Kidney (tissue), 14 donors: ENCODE data around the gene FMO3. TPM values are rescaled to one million over a fixed set of nuclear protein-coding genes. Genes with fewer than 3 reads are reported as not detected.
A peak's percentile ranks its signal among the peaks of the same experiment; 100 is the strongest.

Experiments
- DNase-seq, 5 donors: peaks; one replicate each; pipeline ENCODE4 v3.0.0-alpha.2; 2013 to 2020
- FAIRE-seq: peaks from 2 replicates; lab custom pipeline; 2012; peaks lifted over from hg19 to GRCh38; lab: Jason Lieb, UNC
- H3K27ac ChIP-seq, 2 donors: one replicate each; pipeline ENCODE4 v1.7.0; 2013; ENCODE audit warnings: low read depth in 2 of 2, low read length in 2 of 2, inconsistent platforms in 1 of 2
- H3K27me3 ChIP-seq: one replicate; pipeline ENCODE4 v1.7.1; 2013; ENCODE audit warnings: low read length, inconsistent platforms; ENCODE audit not compliant: control insufficient read depth, insufficient read depth
- H3K36me3 ChIP-seq, 3 donors: one replicate each; pipeline versions ENCODE4 v1.7.0 to v1.7.1; 2013; ENCODE audit warnings: low read length in 3 of 3, control low read depth in 1 of 3, inconsistent platforms in 1 of 3; ENCODE audit not compliant: insufficient read depth in 3 of 3, control insufficient read depth in 2 of 3
- H3K4me1 ChIP-seq, 3 donors: one replicate each; pipeline versions ENCODE4 v1.7.0 to v1.7.1; 2013; ENCODE audit warnings: low read length in 3 of 3, inconsistent platforms in 1 of 3, low read depth in 1 of 3; ENCODE audit not compliant: control insufficient read depth in 2 of 3, insufficient read depth in 2 of 3
- H3K4me3 ChIP-seq, 3 donors: one replicate each; pipeline versions ENCODE4 v1.7.0 to v1.8.1; 2013; ENCODE audit warnings: low read length in 3 of 3, control low read depth in 1 of 3, inconsistent platforms in 1 of 3
- H3K9ac ChIP-seq, 3 donors: one replicate each; pipeline versions ENCODE4 v1.7.0 to v1.7.1; 2013; ENCODE audit warnings: low read length in 3 of 3, control low read depth in 1 of 3, inconsistent platforms in 1 of 3
- H3K9me3 ChIP-seq, 3 donors: one replicate each; pipeline versions ENCODE4 v1.7.0 to v1.7.1; 2013; ENCODE audit warnings: low read length in 3 of 3, control low read depth in 1 of 3, inconsistent platforms in 1 of 3; ENCODE audit not compliant: control insufficient read depth in 2 of 3, insufficient read depth in 1 of 3
- CTCF ChIP-seq: IDR thresholded peaks from 3 replicates; pipeline ENCODE4 v1.5.1; 2012; ENCODE audit warnings: mild to moderate bottlenecking, moderate library complexity, borderline replicate concordance; ENCODE audit not compliant: insufficient read depth; ENCODE audit errors: extremely low read depth
- intact Hi-C: fragments of 100-400 bp; cut with DNase I; formaldehyde crosslinking; loops from one replicate; pipeline ENCODE4 v1.11.1; 2022
- polyA plus RNA-seq: library from polyadenylated mRNA; stranded (reverse); fragments of 350-450 nt; fragmentation: Illumina TruSeq; extraction: RNeasy Lipid Tissue Mini Kit (QIAGEN cat#74804); gene quantifications from one replicate; pipeline ENCODE4 v1.2.3, GENCODE V29; 2014; ENCODE audit warnings: low read depth, low replicate concordance; ENCODE audit not compliant: insufficient read depth
- total RNA-seq: library from RNA; stranded (reverse); fragmentation: NEBNext Ultra II Directional; extraction: Animal tissue kit (Norgen Biotek cat#: 25700); gene quantifications from one replicate; pipeline ENCODE4 v1.2.1, GENCODE V29; 2021
- donor health status: control.
- donor health status: control.
- donor health status: control.
- donor health status: control.
- donor health status: control.
- donor health status: DM: yes; HTN: yes; CAD: no.
- donor health status: Normal renal cell carcinoma (clear cell type).

The FMO3 gene
- total and polyA plus RNA-seq, 2 donors from 2014 or later: 7.7 to 19.3 TPM

DNA sequence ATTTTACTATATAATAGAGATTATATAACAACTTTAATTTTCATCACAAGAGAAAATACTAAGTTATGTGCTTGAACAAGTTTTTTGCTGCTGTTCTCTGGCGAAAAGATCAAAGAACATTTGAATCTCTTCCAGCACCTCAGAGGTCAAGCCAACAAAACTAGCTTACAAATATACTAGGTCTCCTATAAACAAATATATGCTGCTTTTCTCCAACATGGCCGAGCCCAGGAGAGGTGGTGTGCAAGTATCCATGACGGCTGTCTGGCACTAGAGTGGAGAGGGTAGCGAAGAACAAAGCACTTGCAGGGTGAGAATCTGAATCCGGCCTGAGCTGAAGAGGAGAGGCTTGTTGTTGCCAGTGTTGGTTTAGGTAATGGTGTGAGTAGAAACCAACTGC, 7.5 kb upstream of the FMO3 start:
- DNase-seq: peak in 1 of 5 donors; percentile 13
- H3K4me3 ChIP-seq: no peak overlapping the region
- peaks cover 0 to 27% (median 10%) of the 10 kb centered on the region in 3 donors for H3K4me1 ChIP-seq
- H3K36me3 ChIP-seq: no peaks in the 10 kb centered on the region
- intact Hi-C loops: no loop called here
- FAIRE-seq: no peak
- no peaks in the 10 kb centered on the region for H3K27me3 ChIP-seq
- H3K27ac ChIP-seq: peak overlapping the region in 1 of 2 donors; percentile 2
- no peak overlapping the region for H3K9ac ChIP-seq
- no peaks in the 10 kb centered on the region for H3K9me3 ChIP-seq
- no peak for TF ChIP-seq CTCF

DNA sequence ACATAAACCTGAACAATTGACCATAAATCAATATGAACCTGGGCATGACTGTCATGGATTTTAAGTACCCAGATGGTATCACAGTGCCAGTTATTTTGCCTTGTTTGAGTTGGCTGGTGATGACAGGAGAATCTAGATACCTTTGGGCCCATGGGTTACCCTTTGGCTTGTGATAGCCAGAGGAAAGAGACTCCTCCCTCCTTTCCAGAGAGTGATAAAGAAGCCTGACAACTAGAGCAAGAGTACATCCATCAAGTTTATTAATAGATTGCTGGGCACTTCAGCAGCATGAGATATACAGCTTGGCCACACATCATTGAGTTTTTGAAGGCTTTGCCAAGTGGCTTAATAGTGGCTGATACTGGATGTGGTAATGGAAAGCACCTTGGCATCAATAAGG, 6.6 kb upstream of the FMO3 start:
- Histone ChIP-seq H3K9ac (no peak overlapping the region), H3K27me3 (no peaks in the 10 kb centered on the region), H3K27ac (no peak overlapping the region), H3K4me1 (peaks cover 0 to 27% (median 10%) of the 10 kb centered on the region in 3 donors), H3K4me3 (no peak overlapping the region), H3K36me3 (no peaks in the 10 kb centered on the region), H3K9me3 (no peaks in the 10 kb centered on the region)
- FAIRE-seq (no peak), DNase-seq (no peak)
- TF ChIP-seq CTCF: no peak
- intact Hi-C loops: no loop called here

DNA sequence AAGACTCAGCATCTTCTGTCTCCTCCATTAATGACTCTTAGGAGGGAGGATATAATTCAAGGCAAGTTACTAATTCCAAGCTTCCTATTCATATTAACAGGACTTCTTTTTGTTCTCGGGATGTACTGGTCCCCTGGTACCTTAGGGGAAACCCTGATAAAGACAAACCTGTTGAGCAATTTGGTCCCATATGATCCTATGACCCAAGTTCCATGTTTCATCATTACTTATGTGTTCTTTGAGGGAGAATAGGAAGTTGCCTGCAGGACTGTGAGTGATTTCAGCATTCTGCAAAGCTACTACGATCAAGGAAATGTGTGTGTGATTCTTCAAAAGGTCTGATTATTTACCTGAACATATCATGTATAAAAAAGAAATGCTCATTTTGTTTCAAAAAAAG, 5.8 kb upstream of the FMO3 start:
- H3K27me3 ChIP-seq: no peaks in the 10 kb centered on the region
- no peaks in the 10 kb centered on the region for H3K9me3 ChIP-seq
- TF ChIP-seq CTCF: no peak
- no peak overlapping the region for H3K4me3 ChIP-seq
- H3K27ac ChIP-seq: no peak overlapping the region
- DNase-seq: no peak
- peaks cover 0 to 27% (median 10%) of the 10 kb centered on the region in 3 donors for H3K4me1 ChIP-seq
- intact Hi-C loops: no loop called here
- no peak for FAIRE-seq
- H3K36me3 ChIP-seq: no peaks in the 10 kb centered on the region
- H3K9ac ChIP-seq: no peak overlapping the region

GRCh38 chr1:171087896-171088295, 2.8 kb upstream of the FMO3 start:
- no peaks in the 10 kb centered on the region for H3K9me3 ChIP-seq
- intact Hi-C loops: no loop called here
- H3K4me1 ChIP-seq: peaks cover 0 to 11% (median 2%) of the 10 kb centered on the region in 3 donors
- H3K27me3 ChIP-seq: no peaks in the 10 kb centered on the region
- FAIRE-seq (no peak), DNase-seq (no peak)
- H3K9ac ChIP-seq: no peak overlapping the region
- no peak overlapping the region for H3K4me3 ChIP-seq
- H3K36me3 ChIP-seq: no peaks in the 10 kb centered on the region
- H3K27ac ChIP-seq: no peak overlapping the region
- no peak for TF ChIP-seq CTCF
